Gastroesophageal sphincter (tissue), 4 donors: Measurements from ENCODE around the gene DYNLT5. TPM values are rescaled to one million over a fixed set of nuclear protein-coding genes. Genes with fewer than 3 reads are reported as not detected.
"Not testable (repeated sequence)": the region's sequence is repeated elsewhere in the genome, so short reads cannot be mapped to it uniquely, and the experiment has no call there.

Experiments used
- ATAC-seq: fragments of 150-250 bp; one replicate; pipeline ENCODE4 v1.9.1; 2016; ENCODE audit warnings: mild to moderate bottlenecking, moderate library complexity
- H3K27ac ChIP-seq, 4 donors: fragments of 200-600 bp; sonication (generic) in 3 of 4; 1 replicate in 3 of 4; 2 replicates in 1 of 4; pipeline ENCODE4 v1.5.1; 2016 to 2019
- H3K27me3 ChIP-seq: fragments of 200-600 bp; sonication (generic); one replicate; pipeline ENCODE4 v1.5.1; 2019
- H3K36me3 ChIP-seq, 2 donors: fragments of 200-600 bp; sonication (generic); one replicate each; pipeline ENCODE4 v1.5.1; 2019; ENCODE audit warnings: control low read depth in 1 of 2
- H3K4me1 ChIP-seq, 3 donors: fragments of 200-600 bp; sonication (generic); 1 replicate in 2 of 3; 2 replicates in 1 of 3; pipeline ENCODE4 v1.5.1; 2016 to 2019; ENCODE audit warnings: control low read depth in 2 of 3
- H3K4me3 ChIP-seq, 2 donors: fragments of 200-600 bp; sonication (generic); one replicate each; pipeline ENCODE4 v1.5.1; 2019; ENCODE audit warnings: mild to moderate bottlenecking in 1 of 2, moderate library complexity in 1 of 2
- H3K9me3 ChIP-seq, 3 donors: fragments of 200-600 bp; sonication (generic); one replicate each; pipeline ENCODE4 v1.5.1; 2017 to 2019; ENCODE audit warnings: control low read depth in 2 of 3
- EP300 ChIP-seq: sonication (generic); formaldehyde crosslinking; IDR thresholded peaks from one replicate; pipeline ENCODE4 v1.6.1; 2017; ENCODE audit warnings: antibody characterized with exemption, mild to moderate bottlenecking
- POLR2A ChIP-seq, 2 donors: fragments of 450-650 bp; IDR thresholded peaks; one replicate each; pipeline ENCODE4 v1.6.1; 2017; ENCODE audit warnings: antibody characterized with exemption in 2 of 2, mild to moderate bottlenecking in 2 of 2, moderate library complexity in 1 of 2
- POLR2AphosphoS5 ChIP-seq: sonication (generic); formaldehyde crosslinking; IDR thresholded peaks from one replicate; pipeline ENCODE4 v1.6.1; 2017; ENCODE audit warnings: antibody characterized with exemption
- WGBS, 2 donors: methylation state at CpG; one replicate each; pipeline ENCODE4 v1.1.5; 2018; ENCODE audit warnings: low coverage in 1 of 2; 5-methylcytosine and 5-hydroxymethylcytosine counted together
- total RNA-seq, 4 donors: library from RNA; depleted of rRNA; stranded (reverse); fragments of >200 nt; gene quantifications; one replicate each; pipeline ENCODE4 v1.1.0, GENCODE V29; 2016
- TF ChIP-seq, protein P1 (sequence below), 4 experiments: fragments of 200-600 bp in 2 of 4; fragments of 450-650 bp in 2 of 4; sonication (generic) in 1 of 4; IDR thresholded peaks; one replicate each; pipeline ENCODE4 v1.5.1; 2017 to 2019; ENCODE audit warnings: antibody characterized with exemption in 4 of 4, mild to moderate bottlenecking in 2 of 4, moderate library complexity in 2 of 4

Gene DYNLT5
- total RNA-seq, 4 donors from 2014 or later = 0.17 to 3.9 (median 3.0) TPM

DNA sequence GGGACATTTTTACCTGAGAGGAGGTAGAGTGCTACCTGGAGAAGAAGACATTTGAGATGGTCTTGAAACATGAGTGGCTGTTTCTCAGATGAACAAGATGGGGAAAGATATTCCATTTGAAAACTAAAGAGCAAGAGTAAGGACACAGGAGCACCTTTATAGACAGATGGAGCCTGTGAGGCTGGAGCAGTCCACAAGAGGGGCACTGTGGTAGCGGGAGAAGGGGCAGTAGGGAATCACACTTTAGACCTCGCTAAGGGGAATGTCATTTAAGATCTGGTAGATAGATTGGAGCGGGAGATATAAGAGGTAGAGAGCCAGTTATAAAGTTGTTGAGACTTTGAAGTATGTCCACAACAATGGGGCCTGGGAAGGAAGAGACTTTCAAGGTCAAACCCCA lies 23.4 kb downstream of the DYNLT5 start:
- no peaks in the 10 kb centered on the region for H3K36me3 ChIP-seq
- H3K4me1 ChIP-seq = no peaks in the 10 kb centered on the region
- ATAC-seq = no peak
- no peaks in the 10 kb centered on the region for H3K27me3 ChIP-seq
- H3K27ac ChIP-seq = no peak overlapping the region
- H3K4me3 ChIP-seq = no peak overlapping the region
- 96 to 100% methylated on average over 2 to 3 of the region's 3 CpGs for WGBS, 2 donors
- TF ChIP-seq POLR2AphosphoS5 = no peak
- TF ChIP-seq, protein P1, sequence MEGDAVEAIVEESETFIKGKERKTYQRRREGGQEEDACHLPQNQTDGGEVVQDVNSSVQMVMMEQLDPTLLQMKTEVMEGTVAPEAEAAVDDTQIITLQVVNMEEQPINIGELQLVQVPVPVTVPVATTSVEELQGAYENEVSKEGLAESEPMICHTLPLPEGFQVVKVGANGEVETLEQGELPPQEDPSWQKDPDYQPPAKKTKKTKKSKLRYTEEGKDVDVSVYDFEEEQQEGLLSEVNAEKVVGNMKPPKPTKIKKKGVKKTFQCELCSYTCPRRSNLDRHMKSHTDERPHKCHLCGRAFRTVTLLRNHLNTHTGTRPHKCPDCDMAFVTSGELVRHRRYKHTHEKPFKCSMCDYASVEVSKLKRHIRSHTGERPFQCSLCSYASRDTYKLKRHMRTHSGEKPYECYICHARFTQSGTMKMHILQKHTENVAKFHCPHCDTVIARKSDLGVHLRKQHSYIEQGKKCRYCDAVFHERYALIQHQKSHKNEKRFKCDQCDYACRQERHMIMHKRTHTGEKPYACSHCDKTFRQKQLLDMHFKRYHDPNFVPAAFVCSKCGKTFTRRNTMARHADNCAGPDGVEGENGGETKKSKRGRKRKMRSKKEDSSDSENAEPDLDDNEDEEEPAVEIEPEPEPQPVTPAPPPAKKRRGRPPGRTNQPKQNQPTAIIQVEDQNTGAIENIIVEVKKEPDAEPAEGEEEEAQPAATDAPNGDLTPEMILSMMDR (IDR thresholded peaks at IDR 0.05) = no peak
- TF ChIP-seq POLR2A (IDR thresholded peaks at IDR 0.05) = no peak
- no peak for TF ChIP-seq EP300
- H3K9me3 ChIP-seq = peaks cover 0 to 7% (median 0%) of the 10 kb centered on the region in 3 donors

DNA sequence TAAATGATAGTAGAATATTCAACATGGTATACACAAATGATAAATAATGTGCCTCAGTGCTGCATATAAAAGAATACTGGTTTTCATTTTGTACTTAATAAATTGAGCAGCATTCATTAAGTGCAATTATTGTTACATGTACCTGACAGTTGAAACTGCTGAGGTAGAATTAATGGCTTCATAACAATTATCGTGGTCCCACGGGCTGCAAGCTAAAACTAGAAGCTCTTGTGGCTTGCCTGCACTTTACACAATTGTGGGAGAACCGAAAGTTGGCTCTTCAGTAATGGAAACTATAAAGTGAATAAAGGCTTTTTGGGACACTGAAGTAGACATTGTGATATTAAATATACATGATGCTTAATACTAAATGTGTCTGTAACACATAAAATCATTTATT lies 25.6 kb downstream of the DYNLT5 start:
- ATAC-seq = no peak
- H3K9me3 ChIP-seq = peaks cover 0 to 7% (median 0%) of the 10 kb centered on the region in 3 donors
- H3K27ac ChIP-seq = no peak overlapping the region
- H3K4me3 ChIP-seq = no peak overlapping the region
- no peak for TF ChIP-seq POLR2A (IDR thresholded peaks at IDR 0.05)
- TF ChIP-seq, protein P1 (IDR thresholded peaks at IDR 0.05) = no peak
- WGBS, 2 donors = 15 to 61% methylated on average over 3 of the region's 3 CpGs
- H3K36me3 ChIP-seq = no peaks in the 10 kb centered on the region
- no peaks in the 10 kb centered on the region for H3K27me3 ChIP-seq
- H3K4me1 ChIP-seq = no peaks in the 10 kb centered on the region

DNA sequence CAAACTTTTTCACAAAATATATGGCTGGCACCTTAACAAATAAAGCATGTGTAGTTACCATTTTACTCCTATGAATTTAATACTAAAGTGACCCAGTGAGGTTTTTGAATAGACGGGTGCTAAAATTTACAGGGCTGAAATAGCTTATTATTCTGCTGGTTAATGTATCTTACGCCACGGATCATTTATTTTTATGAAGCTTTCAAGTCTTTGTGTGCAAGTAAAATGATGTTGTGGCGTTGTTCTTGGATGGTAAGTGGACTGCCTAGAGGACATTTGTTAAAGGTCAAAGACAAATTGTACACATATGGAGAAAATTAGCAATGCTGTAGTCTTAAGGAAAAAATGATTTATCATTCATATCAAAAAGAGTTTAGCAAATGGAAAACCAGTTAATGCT lies 26.0 kb downstream of the DYNLT5 start:
- TF ChIP-seq POLR2A (IDR thresholded peaks at IDR 0.05) = no peak
- no peak for TF ChIP-seq POLR2AphosphoS5
- TF ChIP-seq, protein P1 (IDR thresholded peaks at IDR 0.05) = no peak
- TF ChIP-seq EP300 = no peak

DNA sequence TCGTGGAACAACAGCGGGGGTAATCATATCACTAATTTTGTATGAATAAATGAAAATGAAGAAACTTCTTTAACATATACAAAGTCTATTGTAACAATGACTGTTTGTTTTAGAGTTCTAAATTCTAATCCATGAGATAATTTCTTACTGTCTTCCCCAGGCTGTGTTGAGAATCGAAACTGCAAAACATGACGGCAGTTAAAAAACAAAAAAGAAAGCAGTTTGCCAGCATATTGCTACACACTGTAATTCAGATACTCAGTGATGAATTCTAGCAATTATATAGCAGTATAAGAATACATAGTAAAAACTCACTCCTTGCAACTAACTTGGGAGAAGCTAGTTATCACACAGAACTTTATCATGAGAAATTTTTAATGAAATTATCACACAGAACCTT lies 26.7 kb downstream of the DYNLT5 start:
- no peak overlapping the region for H3K4me3 ChIP-seq
- WGBS, 2 donors = 39 to 52% methylated on average over 2 to 4 of the region's 4 CpGs

More for the DNA sequence above, 26.0 kb downstream of the DYNLT5 start:
- Histone ChIP-seq H3K4me3 (no peak overlapping the region), H3K27me3 (no peaks in the 10 kb centered on the region), H3K4me1 (no peaks in the 10 kb centered on the region), H3K27ac (no peak overlapping the region), H3K36me3 (no peaks in the 10 kb centered on the region), H3K9me3 (peaks cover 0 to 7% (median 0%) of the 10 kb centered on the region in 3 donors)
- ATAC-seq = no peak
- 27 to 28% methylated on average over 4 of the region's 4 CpGs for WGBS, 2 donors

DNA sequence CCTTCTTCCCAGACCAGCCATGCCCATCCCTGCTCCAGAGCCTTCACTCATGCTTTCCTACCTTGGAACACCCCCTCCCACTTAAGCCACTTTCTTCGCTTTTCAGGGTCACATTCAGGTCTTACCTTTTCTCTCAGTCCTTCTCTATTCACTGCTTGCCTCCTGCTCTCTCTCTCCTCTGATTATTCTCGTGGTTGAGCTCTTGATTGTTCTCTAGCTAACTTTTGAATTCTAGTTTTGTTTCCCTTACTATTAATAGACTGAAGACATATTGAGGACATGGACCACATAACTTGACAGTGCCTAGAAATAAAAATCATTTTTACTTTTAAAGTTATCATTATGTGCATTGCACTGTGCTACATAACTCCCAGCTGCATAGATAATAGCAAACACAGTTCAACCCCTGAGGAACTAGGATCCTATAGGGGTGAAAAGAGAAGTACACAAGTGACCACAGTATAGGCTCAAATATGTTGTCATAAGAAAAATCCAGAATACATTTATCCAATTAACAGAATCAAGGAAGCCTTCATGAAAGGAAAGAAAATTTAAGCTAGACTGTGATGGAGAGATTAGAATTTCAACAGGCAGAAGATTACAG lies 27.3 kb downstream of the DYNLT5 start:
- Histone ChIP-seq H3K4me3 (no peak overlapping the region), H3K36me3 (no peaks in the 10 kb centered on the region), H3K4me1 (no peaks in the 10 kb centered on the region), H3K27ac (no peak overlapping the region), H3K9me3 (peaks cover 0 to 7% (median 0%) of the 10 kb centered on the region in 3 donors), H3K27me3 (no peaks in the 10 kb centered on the region)
- TF ChIP-seq POLR2AphosphoS5 (no peak), EP300 (no peak)
- 57 to 86% methylated on average over 2 of the region's 2 CpGs for WGBS, 2 donors
- no peak for ATAC-seq

More for the DNA sequence above, 26.7 kb downstream of the DYNLT5 start:
- H3K27me3 ChIP-seq = no peaks in the 10 kb centered on the region
- TF ChIP-seq, protein P1 (IDR thresholded peaks at IDR 0.05) = no peak
- TF ChIP-seq POLR2AphosphoS5 = no peak
- no peak for TF ChIP-seq POLR2A (IDR thresholded peaks at IDR 0.05)
- no peak for TF ChIP-seq EP300
- H3K9me3 ChIP-seq = peaks cover 0 to 7% (median 0%) of the 10 kb centered on the region in 3 donors
- no peak overlapping the region for H3K27ac ChIP-seq
- no peak for ATAC-seq
- no peaks in the 10 kb centered on the region for H3K4me1 ChIP-seq
- no peaks in the 10 kb centered on the region for H3K36me3 ChIP-seq

DNA sequence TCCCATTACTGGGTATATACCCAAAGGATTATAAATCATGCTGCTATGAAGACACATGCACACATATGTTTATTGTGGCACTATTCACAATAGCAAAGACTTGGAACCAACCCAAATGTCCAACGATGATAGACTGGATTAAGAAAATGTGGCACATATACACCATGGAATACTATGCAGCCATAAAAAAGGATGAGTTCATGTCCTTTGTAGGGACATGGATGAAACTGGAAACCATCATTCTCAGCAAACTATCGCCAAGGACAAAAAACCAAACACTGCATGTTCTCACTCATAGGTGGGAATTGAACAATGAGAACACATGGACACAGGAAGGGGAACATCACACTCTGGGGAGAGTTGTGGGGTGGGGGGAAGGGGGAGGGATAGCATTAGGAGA lies 33.5 kb downstream of the DYNLT5 start:
- ATAC-seq, H3K9me3 ChIP-seq, H3K4me3 ChIP-seq, H3K36me3 ChIP-seq, H3K27ac ChIP-seq, H3K4me1 ChIP-seq, H3K27me3 ChIP-seq: not testable (repeated sequence)
- 100% methylated on average over 1 of the region's 2 CpGs; no CpG with 5 or more reads in 1 of the 2 donors for WGBS, 2 donors
